A549 treated with ZK216348 at 1 μM for 4 hours (cell line): ENCODE measurements around the gene AIM2. TPM values are rescaled to one million over a fixed set of nuclear protein-coding genes. Genes with fewer than 3 reads are reported as not detected.

Experiments used
- total RNA-seq: library from RNA; stranded (reverse); fragments of 200-300 nt; extraction: Qiagen RNA extraction; gene quantifications from 5 replicates; pipeline ENCODE4 v1.2.3, GENCODE V29; 2022; ENCODE audit warnings: low read depth

The AIM2 gene, protein sequence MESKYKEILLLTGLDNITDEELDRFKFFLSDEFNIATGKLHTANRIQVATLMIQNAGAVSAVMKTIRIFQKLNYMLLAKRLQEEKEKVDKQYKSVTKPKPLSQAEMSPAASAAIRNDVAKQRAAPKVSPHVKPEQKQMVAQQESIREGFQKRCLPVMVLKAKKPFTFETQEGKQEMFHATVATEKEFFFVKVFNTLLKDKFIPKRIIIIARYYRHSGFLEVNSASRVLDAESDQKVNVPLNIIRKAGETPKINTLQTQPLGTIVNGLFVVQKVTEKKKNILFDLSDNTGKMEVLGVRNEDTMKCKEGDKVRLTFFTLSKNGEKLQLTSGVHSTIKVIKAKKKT
- total RNA-seq: not detected in 5 replicates

GRCh38 chr1:159076438-159077119 is at the start of gene AIM2:
TSS of gene AIM2 (minus strand) at chr1:159076766. CDS start at chr1:159073499, 3,267 bp downstream.

Other genes with a start within 250 kb of the AIM2 start
- gene MNDA, start 245.4 kb downstream of the AIM2 start, total RNA-seq: not detected in 5 replicates
- not detected in 5 replicates for gene PYHIN1, start 145.2 kb downstream of the AIM2 start, total RNA-seq
- 2.2 to 5.4 TPM (median 4.5 TPM) in 5 replicates for gene IFI16, start 66.9 kb downstream of the AIM2 start, total RNA-seq
- 0.09 to 0.26 TPM (median 0.12 TPM) in 5 replicates for gene CADM3, start 94.8 kb upstream of the AIM2 start, total RNA-seq
- gene ACKR1, start 128.1 kb upstream of the AIM2 start, total RNA-seq: not detected in 5 replicates
- gene FCER1A, start 225.6 kb upstream of the AIM2 start, total RNA-seq: not detected in 5 replicates